Stimulated activated CD8-positive, alpha-beta memory T cell treated with anti-CD3 and anti-CD28 coated beads, Interleukin-4, amount 100 ng/mL, for 24 hours (primary cell): Measurements from ENCODE around the gene RDH14.

Source experiments
- DNase-seq: peaks from one replicate; pipeline ENCODE4 v3.0.0-alpha.2; 2020; ENCODE audit warnings: low read depth

Gene RDH14

GRCh38 chr2:18566145-18566769 lies 5.8 kb upstream of the RDH14 start:
- DNase-seq: no peak

DNA sequence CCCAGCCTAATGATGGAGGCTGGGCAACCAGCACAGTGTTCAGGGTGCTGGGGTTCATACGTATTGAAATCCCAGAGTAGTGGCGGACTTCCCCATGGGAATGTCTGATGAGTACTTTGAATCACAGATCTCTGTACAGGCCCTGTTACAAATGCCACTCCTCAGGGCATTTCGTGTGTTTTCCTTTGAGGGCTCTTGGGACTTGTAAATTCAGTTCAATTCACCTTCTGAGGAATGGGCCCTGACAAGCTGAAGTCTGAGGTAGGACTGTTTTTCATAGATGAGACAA lies 288 bp upstream of the RDH14 start:
- DNase-seq: no peak

GRCh38 chr2:18559531-18560030 lies 872 bp downstream of the RDH14 start:
- DNase-seq: no peak

- no peak for DNase-seq
Observed at GRCh38 chr2:18558458-18558857, 2.0 kb downstream of the RDH14 start.

DNA sequence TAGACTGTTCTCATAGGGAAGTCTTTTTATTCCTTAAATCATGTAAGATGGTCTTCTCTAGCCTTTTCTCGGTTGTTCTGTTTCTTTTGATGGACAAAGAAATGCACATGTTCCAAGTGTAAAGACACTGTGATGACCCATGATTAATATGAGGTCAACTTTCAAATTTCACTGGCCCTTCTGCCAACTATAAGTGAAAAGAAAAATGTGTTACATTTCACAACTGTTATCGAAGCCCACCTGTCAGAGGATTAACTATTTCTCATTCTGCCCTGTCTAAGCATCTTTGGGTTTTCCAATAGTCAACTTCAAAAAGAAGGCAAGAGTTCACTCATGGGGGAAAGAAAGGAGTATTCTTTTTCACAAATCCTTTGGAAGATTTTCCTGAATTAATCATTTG lies 3.3 kb downstream of the RDH14 start:
- no peak for DNase-seq

GRCh38 chr2:18552351-18553077 lies 7.9 kb downstream of the RDH14 start:
- no peak for DNase-seq

GRCh38 chr2:18551623-18552022 lies 8.8 kb downstream of the RDH14 start:
- no peak for DNase-seq

- no peak for DNase-seq
Observed at GRCh38 chr2:18551169-18551568, 9.3 kb downstream of the RDH14 start.

DNA sequence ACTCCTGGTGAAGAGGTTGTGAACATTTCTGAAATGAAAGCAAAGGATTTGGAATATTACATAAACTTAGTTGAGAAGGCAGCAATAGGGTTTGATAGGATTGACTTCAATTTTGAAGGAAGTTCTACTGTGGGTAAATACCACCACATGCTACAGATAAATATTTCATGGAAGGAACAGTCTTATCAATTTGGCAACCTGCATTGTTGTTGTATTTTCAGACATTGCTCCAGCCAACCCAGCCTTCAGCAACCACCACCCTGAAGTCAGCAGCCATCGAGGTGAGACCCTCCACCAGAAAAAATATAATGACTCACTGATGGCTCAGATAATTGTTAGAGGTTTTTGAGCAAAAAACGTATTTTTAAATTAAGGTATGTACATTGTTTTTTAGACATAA lies 10.0 kb downstream of the RDH14 start:
- DNase-seq: no peak

- no peak for DNase-seq
Observed at GRCh38 chr2:18549083-18549482, 11.4 kb downstream of the RDH14 start.

GRCh38 chr2:18548621-18549020 lies 11.8 kb downstream of the RDH14 start:
- no peak for DNase-seq

- no peak for DNase-seq
Observed at GRCh38 chr2:18546567-18546966, 13.9 kb downstream of the RDH14 start.

GRCh38 chr2:18545384-18545783 lies 15.1 kb downstream of the RDH14 start:
- no peak for DNase-seq

- no peak for DNase-seq
Observed at GRCh38 chr2:18544171-18544570, 16.3 kb downstream of the RDH14 start.

GRCh38 chr2:18540872-18541271 lies 19.6 kb downstream of the RDH14 start:
- DNase-seq: no peak

- no peak for DNase-seq
Observed at GRCh38 chr2:18536697-18537096, 23.8 kb downstream of the RDH14 start.

- no peak for DNase-seq
Observed at GRCh38 chr2:18536100-18536499, 24.4 kb downstream of the RDH14 start.

DNA sequence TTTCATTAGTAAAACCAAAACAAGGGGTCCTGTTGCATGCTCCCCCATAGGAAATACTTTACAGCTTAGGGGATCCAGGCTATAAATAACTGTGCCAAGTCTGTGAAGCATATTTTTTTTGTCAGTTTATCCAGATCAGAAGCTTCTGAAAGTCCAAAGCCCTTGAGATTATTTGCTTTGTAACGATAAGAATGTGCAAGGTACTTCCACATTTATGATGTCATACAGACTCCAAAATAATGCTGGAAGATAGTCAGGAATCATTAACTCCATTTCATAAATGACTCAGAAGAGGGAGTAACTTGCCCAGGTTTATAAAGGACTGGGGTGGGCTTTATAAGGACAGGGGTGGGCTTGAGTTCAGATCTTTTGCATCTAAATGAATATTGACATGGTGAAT lies 29.3 kb downstream of the RDH14 start:
- DNase-seq: no peak

DNA sequence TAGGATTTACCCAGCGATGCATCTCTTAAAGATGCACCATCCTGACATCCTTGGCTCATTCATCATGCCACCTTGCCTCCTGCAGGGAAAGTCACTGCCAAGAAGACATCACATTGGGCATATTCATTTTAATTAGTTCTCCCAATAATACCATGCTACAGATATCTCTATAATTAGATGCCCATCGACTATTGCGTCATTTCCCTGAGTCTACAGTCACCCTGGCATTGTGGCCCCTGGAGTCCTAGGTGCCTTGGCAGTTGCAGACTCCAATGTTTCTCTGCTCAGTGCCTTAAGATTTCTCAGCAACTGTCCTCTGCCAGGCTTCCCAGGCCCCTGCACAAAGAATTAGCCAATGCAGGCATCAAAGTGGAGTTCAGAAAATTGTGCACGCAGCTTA lies 32.6 kb downstream of the RDH14 start:
- no peak for DNase-seq

DNA sequence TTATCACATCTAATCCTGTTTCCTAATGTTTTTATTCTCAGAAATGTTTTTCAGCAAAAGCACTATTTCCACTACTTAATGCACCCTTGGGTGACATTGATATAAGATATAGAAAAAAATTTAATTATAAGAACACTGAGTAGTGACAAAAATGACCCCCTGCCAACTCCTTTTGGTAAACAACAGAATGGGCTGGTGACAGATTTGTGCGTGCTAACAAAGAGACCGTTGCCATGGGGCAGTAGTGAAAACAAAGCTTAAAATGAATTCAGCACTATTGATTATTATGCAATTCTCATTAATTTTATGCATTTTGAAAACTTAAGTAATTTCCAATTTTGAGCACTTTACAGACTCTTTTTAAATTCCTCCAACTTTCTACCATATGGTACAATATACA lies 33.1 kb downstream of the RDH14 start:
- no peak for DNase-seq

GRCh38 chr2:18526429-18526828 lies 34.0 kb downstream of the RDH14 start:
- no peak for DNase-seq

DNA sequence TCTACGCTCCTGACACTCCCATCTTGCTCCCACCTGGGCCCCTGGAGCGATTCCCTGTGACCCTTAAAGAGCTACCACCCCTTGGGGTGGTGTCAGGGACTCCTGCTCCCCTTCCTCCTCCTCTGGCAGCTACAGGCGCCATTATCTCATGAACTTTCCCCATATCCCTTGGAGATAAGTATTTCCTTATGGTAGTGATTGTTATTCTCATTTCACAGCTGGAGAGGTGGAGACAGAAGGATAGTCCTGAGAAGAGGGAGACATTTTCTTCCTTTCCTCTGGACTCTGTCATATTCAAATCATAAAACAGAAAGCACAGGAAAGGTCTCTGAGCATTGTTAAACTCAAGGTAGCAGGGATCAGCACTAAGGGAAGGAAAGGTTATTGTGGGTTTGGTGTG lies 34.6 kb downstream of the RDH14 start:
- no peak for DNase-seq

DNA sequence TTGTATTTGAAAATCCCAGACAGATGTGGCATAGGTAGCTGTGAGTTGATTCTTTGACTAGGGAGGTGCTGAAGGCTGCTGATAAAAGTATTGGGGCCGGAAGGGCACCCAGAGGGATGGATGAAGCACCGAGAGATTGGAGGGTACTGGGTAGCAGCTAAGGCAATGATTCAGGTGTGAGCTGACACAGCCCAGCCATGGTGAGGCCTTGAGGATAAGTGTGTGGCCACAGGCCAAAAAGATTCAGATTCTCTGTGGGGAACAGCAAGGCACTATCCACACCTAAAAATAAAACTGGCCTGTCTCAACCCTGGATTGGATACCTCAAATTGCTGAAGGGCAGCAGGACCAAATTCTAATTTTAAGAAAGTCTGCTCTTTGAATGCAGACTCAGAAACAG lies 35.2 kb downstream of the RDH14 start:
- no peak for DNase-seq

GRCh38 chr2:18522484-18523146 lies 37.8 kb downstream of the RDH14 start:
- no peak for DNase-seq
